ENCODE results near the gene DMRTC2.

DNA sequence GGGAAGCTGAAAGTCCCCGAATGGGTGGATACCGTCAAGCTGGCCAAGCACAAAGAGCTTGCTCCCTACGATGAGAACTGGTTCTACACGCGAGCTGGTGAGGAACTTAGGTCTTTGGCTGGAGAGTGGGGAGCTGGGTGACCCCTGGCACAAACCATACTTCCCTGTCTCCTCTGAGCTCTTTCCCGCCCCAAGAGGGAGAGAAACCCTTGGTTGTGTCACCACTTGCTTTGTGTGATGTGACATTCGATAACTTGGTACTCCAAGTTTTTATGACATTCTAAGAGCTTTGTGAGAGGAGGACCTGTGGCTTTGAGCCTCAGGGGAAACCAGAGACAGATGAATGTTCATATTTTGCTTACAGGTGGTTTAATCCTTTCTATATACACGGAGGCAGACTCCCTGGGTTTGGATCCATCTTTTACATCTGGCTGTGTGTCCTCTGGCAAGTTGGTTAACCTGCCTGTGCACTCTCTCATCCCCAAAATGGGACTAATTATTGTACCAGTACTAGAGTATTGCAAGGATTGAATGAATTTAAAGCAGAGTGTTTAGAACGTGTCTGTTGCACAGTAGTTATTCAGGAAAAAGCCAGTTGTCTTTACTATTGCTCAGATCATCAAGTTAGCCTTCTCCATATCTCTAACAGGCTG lies 16.4 kb downstream of the DMRTC2 start:
- no peak for TF ChIP-seq PRDM1 (tag by site-specific recombination; IDR thresholded peaks at IDR 0.05)
- no peak for TF ChIP-seq SETDB1 (IDR thresholded peaks at IDR 0.05; ENCODE audit: insufficient read length, low read length)
- no peak for TF ChIP-seq ZIC2 (tag by site-specific recombination; IDR thresholded peaks at IDR 0.05)
- TF ChIP-seq, protein P1, sequence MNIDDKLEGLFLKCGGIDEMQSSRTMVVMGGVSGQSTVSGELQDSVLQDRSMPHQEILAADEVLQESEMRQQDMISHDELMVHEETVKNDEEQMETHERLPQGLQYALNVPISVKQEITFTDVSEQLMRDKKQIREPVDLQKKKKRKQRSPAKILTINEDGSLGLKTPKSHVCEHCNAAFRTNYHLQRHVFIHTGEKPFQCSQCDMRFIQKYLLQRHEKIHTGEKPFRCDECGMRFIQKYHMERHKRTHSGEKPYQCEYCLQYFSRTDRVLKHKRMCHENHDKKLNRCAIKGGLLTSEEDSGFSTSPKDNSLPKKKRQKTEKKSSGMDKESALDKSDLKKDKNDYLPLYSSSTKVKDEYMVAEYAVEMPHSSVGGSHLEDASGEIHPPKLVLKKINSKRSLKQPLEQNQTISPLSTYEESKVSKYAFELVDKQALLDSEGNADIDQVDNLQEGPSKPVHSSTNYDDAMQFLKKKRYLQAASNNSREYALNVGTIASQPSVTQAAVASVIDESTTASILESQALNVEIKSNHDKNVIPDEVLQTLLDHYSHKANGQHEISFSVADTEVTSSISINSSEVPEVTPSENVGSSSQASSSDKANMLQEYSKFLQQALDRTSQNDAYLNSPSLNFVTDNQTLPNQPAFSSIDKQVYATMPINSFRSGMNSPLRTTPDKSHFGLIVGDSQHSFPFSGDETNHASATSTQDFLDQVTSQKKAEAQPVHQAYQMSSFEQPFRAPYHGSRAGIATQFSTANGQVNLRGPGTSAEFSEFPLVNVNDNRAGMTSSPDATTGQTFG (tag by site-specific recombination; IDR thresholded peaks at IDR 0.05; ENCODE audit: borderline replicate concordance): no peak
- TF ChIP-seq CTCF (tag by site-specific recombination; IDR thresholded peaks at IDR 0.05): no peak
- TF ChIP-seq ZNF561 (tag by site-specific recombination; IDR thresholded peaks at IDR 0.05; ENCODE audit: borderline replicate concordance): no peak
- no peak for TF ChIP-seq KLF9 (tag by site-specific recombination; IDR thresholded peaks at IDR 0.05; ENCODE audit: low read depth)
- no peak for TF ChIP-seq YY1 (tag by site-specific recombination; IDR thresholded peaks at IDR 0.05)
- TF ChIP-seq ZNF2 (tag by site-specific recombination; IDR thresholded peaks at IDR 0.05): no peak
- TF ChIP-seq ZNF221 (tag by site-specific recombination; IDR thresholded peaks at IDR 0.05; ENCODE audit: borderline replicate concordance): no peak
- TF ChIP-seq, protein P2, sequence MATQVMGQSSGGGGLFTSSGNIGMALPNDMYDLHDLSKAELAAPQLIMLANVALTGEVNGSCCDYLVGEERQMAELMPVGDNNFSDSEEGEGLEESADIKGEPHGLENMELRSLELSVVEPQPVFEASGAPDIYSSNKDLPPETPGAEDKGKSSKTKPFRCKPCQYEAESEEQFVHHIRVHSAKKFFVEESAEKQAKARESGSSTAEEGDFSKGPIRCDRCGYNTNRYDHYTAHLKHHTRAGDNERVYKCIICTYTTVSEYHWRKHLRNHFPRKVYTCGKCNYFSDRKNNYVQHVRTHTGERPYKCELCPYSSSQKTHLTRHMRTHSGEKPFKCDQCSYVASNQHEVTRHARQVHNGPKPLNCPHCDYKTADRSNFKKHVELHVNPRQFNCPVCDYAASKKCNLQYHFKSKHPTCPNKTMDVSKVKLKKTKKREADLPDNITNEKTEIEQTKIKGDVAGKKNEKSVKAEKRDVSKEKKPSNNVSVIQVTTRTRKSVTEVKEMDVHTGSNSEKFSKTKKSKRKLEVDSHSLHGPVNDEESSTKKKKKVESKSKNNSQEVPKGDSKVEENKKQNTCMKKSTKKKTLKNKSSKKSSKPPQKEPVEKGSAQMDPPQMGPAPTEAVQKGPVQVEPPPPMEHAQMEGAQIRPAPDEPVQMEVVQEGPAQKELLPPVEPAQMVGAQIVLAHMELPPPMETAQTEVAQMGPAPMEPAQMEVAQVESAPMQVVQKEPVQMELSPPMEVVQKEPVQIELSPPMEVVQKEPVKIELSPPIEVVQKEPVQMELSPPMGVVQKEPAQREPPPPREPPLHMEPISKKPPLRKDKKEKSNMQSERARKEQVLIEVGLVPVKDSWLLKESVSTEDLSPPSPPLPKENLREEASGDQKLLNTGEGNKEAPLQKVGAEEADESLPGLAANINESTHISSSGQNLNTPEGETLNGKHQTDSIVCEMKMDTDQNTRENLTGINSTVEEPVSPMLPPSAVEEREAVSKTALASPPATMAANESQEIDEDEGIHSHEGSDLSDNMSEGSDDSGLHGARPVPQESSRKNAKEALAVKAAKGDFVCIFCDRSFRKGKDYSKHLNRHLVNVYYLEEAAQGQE (tag by site-specific recombination; IDR thresholded peaks at IDR 0.05): no peak
- no peak for TF ChIP-seq ZNF169 (tag by site-specific recombination; IDR thresholded peaks at IDR 0.05)
